Peyer's patch (tissue), 4 donors: ENCODE measurements around the gene PPP1R13B. TPM values are rescaled to one million over a fixed set of nuclear protein-coding genes. Genes with fewer than 3 reads are reported as not detected.
A peak's percentile ranks its signal among the peaks of the same experiment; 100 is the strongest.

ENCODE experiments used
- DNase-seq, 3 donors: peaks; one replicate each; pipeline ENCODE4 v3.0.0-alpha.2; 2017 to 2019
- H3K27ac ChIP-seq, 4 donors: fragments of 200-600 bp; sonication (generic); one replicate each; pipeline ENCODE4 v1.5.1; 2016 to 2019
- H3K27me3 ChIP-seq, 2 donors: fragments of 200-600 bp; sonication (generic); one replicate each; pipeline ENCODE4 v1.5.1; 2019
- H3K36me3 ChIP-seq, 3 donors: fragments of 200-600 bp; sonication (generic); one replicate each; pipeline ENCODE4 v1.5.1; 2016 to 2019
- H3K4me1 ChIP-seq, 4 donors: fragments of 200-600 bp; sonication (generic); one replicate each; pipeline ENCODE4 v1.5.1; 2016 to 2019
- H3K4me3 ChIP-seq, 4 donors: fragments of 200-600 bp; sonication (generic); 1 replicate in 3 of 4; 2 replicates in 1 of 4; pipeline ENCODE4 v1.5.1; 2016 to 2019; ENCODE audit warnings: mild to moderate bottlenecking in 1 of 4
- H3K9me3 ChIP-seq, 4 donors: fragments of 200-600 bp; sonication (generic); one replicate each; pipeline ENCODE4 v1.5.1; 2016 to 2019; ENCODE audit warnings: mild to moderate bottlenecking in 1 of 4
- POLR2A ChIP-seq, 2 donors: fragments of 450-650 bp; IDR thresholded peaks; one replicate each; pipeline ENCODE4 v1.5.1; 2017; ENCODE audit warnings: antibody characterized with exemption in 2 of 2, mild to moderate bottlenecking in 2 of 2, moderate library complexity in 2 of 2
- total RNA-seq, 4 donors: library from RNA; depleted of rRNA; stranded (reverse); fragments of >200 nt; gene quantifications; one replicate each; pipeline ENCODE4 v1.1.0, GENCODE V29; 2016
- TF ChIP-seq, protein P1 (sequence below), 6 experiments: fragments of 450-650 bp in 4 of 6; fragments of 200-600 bp in 2 of 6; sonication (generic) in 1 of 6; IDR thresholded peaks; one replicate each; pipeline ENCODE4 v1.5.1; 2017 to 2019; ENCODE audit warnings: antibody characterized with exemption in 6 of 6, mild to moderate bottlenecking in 3 of 6, moderate library complexity in 1 of 6

Gene PPP1R13B
- total RNA-seq, 4 donors from 2014 or later: 30.5 to 78.3 (median 54.0) TPM

DNA sequence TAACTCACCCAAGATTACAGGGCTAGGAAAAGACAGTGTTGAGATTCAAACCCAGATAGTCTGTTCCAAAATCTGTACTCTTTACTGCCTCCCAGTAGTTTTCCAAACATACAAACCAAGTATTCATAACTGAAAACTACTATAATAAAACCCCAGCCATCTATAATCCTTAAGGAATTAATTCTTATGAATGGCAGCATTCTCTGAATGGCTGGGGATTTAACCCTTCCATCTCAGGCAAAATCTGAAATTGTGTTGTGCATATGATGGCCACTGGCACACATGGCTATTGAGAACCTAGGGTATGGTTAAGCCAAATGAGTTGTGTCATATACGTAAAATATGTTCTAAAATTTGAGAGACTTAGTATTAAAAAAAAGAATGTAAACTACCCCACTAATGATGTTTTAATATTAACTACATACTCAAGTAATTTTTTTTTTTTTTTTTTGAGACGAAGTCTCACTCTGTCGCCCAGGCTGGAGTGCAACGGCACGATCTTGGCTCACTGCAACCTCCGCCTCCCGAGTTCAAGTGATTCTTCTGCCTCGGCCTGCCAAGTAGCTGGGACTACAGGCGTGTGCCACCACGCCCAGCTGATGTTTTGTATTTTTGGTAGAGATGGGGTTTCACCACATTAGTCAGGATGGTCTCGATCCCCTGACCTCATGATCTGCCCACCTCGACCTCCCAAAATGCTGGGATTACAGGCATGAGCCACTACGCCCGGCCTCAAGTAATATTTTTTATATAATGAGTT lies 16.7 kb downstream of the PPP1R13B start:
- Histone ChIP-seq H3K9me3 (no peaks in the 10 kb centered on the region), H3K27me3 (no peaks in the 10 kb centered on the region), H3K4me3 (no peak overlapping the region), H3K36me3 (no peaks in the 10 kb centered on the region), H3K4me1 (peaks cover 0 to 8% (median 0%) of the 10 kb centered on the region in 4 donors), H3K27ac (no peak overlapping the region)
- TF ChIP-seq POLR2A (IDR thresholded peaks at IDR 0.05): no peak
- TF ChIP-seq, protein P1, sequence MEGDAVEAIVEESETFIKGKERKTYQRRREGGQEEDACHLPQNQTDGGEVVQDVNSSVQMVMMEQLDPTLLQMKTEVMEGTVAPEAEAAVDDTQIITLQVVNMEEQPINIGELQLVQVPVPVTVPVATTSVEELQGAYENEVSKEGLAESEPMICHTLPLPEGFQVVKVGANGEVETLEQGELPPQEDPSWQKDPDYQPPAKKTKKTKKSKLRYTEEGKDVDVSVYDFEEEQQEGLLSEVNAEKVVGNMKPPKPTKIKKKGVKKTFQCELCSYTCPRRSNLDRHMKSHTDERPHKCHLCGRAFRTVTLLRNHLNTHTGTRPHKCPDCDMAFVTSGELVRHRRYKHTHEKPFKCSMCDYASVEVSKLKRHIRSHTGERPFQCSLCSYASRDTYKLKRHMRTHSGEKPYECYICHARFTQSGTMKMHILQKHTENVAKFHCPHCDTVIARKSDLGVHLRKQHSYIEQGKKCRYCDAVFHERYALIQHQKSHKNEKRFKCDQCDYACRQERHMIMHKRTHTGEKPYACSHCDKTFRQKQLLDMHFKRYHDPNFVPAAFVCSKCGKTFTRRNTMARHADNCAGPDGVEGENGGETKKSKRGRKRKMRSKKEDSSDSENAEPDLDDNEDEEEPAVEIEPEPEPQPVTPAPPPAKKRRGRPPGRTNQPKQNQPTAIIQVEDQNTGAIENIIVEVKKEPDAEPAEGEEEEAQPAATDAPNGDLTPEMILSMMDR (IDR thresholded peaks at IDR 0.05): no peak
- DNase-seq: no peak

GRCh38 chr14:103828315-103828967 lies 18.9 kb downstream of the PPP1R13B start:
- no peak overlapping the region for H3K4me3 ChIP-seq
- TF ChIP-seq, protein P1 (IDR thresholded peaks at IDR 0.05): no peak
- TF ChIP-seq POLR2A (IDR thresholded peaks at IDR 0.05): no peak
- H3K27ac ChIP-seq: no peak overlapping the region
- DNase-seq: no peak
- H3K9me3 ChIP-seq: no peaks in the 10 kb centered on the region
- H3K27me3 ChIP-seq: no peaks in the 10 kb centered on the region
- peaks cover 0 to 11% (median 1%) of the 10 kb centered on the region in 4 donors for H3K4me1 ChIP-seq
- H3K36me3 ChIP-seq: no peaks in the 10 kb centered on the region

DNA sequence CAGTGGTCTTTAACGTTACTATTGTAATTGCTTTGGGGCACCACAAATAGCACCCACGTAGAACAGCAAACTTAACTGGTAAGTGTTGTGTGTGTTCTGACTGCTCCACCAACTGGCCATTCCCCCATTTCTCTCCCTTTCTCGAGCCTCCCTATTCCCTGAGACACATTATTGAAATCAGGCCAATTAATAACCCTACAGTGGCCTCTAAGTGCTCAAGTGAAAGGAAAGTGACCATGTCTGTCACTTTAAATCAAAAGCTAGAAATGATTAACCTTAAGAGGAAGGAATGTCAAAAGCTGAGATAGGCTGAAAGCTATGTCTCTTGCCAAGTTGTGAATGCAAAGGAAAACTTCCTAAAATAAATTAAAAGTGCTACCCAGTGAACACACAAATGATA lies 22.3 kb downstream of the PPP1R13B start:
- Histone ChIP-seq H3K36me3 (no peaks in the 10 kb centered on the region), H3K9me3 (no peaks in the 10 kb centered on the region), H3K27me3 (no peaks in the 10 kb centered on the region), H3K27ac (peak overlapping the region in 3 of 4 donors; percentile 48 to 78 (median 51)), H3K4me1 (peaks cover 0 to 23% (median 1%) of the 10 kb centered on the region in 4 donors), H3K4me3 (no peak overlapping the region)
- DNase-seq: no peak
- TF ChIP-seq POLR2A (IDR thresholded peaks at IDR 0.05): no peak
- TF ChIP-seq, protein P1 (IDR thresholded peaks at IDR 0.05): no peak

DNA sequence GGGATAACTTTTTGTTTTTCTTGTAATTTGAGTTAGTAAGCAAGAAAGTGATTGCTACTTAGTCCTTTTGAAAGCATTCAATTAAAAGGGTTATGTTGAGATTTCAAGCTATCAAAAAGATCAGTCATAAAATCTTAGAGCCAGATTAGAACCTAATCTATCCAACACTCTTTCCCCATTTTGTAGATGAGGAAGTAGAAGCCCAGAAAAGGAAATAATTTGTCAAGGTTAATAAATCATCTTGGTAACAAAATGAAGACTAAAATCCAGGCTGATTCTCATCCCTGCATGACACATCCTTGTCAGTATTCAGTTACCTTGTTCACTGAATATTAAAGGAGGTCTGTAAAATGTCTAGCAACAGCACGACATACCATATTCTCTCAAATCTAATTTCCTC lies 26.5 kb downstream of the PPP1R13B start:
- Histone ChIP-seq H3K27ac (no peak overlapping the region), H3K4me1 (peaks cover 0 to 29% (median 1%) of the 10 kb centered on the region in 4 donors), H3K9me3 (no peaks in the 10 kb centered on the region), H3K4me3 (no peak overlapping the region), H3K36me3 (no peaks in the 10 kb centered on the region), H3K27me3 (no peaks in the 10 kb centered on the region)
- TF ChIP-seq POLR2A (IDR thresholded peaks at IDR 0.05): no peak
- TF ChIP-seq, protein P1 (IDR thresholded peaks at IDR 0.05): no peak
- DNase-seq: no peak

GRCh38 chr14:103820382-103820781 lies 27.0 kb downstream of the PPP1R13B start:
- Histone ChIP-seq H3K9me3 (no peaks in the 10 kb centered on the region), H3K4me3 (no peak overlapping the region), H3K36me3 (no peaks in the 10 kb centered on the region), H3K27ac (no peak overlapping the region), H3K4me1 (peaks cover 0 to 24% (median 1%) of the 10 kb centered on the region in 4 donors), H3K27me3 (no peaks in the 10 kb centered on the region)
- TF ChIP-seq POLR2A (IDR thresholded peaks at IDR 0.05): no peak
- DNase-seq: no peak
